Measurements from ENCODE around the gene C19orf67. TPM values are rescaled to one million over a fixed set of nuclear protein-coding genes. Genes with fewer than 3 reads are reported as not detected.

C19orf67 gene
- total RNA-seq, 2 experiments from 2014 or later, result 0.21 to 0.39 TPM

DNA sequence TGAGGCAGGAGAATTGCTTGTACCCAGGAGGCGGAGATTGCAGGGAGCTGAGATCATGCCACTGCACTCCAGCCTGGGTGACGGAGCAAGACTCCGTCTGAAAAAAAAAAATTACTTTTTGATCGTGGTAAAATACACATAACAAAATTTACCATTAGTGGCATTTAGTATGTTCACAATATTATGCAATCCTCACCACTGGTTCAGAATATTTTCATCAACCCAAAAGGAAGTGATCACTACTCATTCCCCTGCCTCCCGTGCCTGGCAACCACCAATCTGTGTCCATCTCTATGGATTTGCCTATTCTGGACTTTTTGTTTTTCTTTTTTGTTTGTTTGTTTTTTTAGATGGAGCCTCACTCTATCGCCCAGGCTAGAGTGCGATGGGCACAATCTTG is 22.5 kb downstream of the C19orf67 start:
- H3K9me3 Mint-ChIP-seq (ENCODE audit: low read depth), result no peaks in the 10 kb centered on the region
- CTCF ChIA-PET, result interaction anchor here (0.6 kb wide), 1 partner anchor 9 kb away, joined by 4 read pairs; no protein-coding TSS in a partner anchor
- H3K4me1 Mint-ChIP-seq, result peaks cover 10% of the 10 kb centered on the region
- POLR2A ChIA-PET, result no interaction called here
- H3K4me3 Mint-ChIP-seq, result no peak overlapping the region
- ATAC-seq, result no peak
- H3K36me3 Mint-ChIP-seq (ENCODE audit: low read depth), result no peaks in the 10 kb centered on the region
- intact Hi-C loops (cut with DNase I, micrococcal nuclease), result no loop called here
- DNase-seq, result no peak
- no peak overlapping the region for H3K27ac Mint-ChIP-seq
- peaks cover 24% of the 10 kb centered on the region for H3K27me3 Mint-ChIP-seq

DNA sequence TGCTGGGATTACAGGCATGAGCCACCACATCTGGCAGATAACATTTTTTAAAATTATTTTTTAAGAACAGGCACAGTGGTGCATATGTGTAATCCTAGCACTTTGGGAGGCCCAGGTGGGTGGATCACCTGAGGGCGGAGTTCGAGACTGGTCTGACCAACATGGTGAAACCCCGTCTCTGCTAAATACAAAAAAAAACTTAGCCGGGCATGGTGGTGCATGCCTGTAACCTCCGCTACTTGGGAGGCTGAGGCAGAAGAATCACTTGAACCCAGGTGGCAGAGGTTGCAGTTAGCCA is 23.1 kb downstream of the C19orf67 start:
- Mint-ChIP-seq H3K27me3 (peaks cover 27% of the 10 kb centered on the region), H3K27ac (no peak overlapping the region), H3K9me3 (ENCODE audit: low read depth) (no peaks in the 10 kb centered on the region), H3K4me1 (peaks cover 16% of the 10 kb centered on the region), H3K36me3 (ENCODE audit: low read depth) (no peaks in the 10 kb centered on the region), H3K4me3 (no peak overlapping the region)
- DNase-seq, result no peak
- intact Hi-C loops (cut with DNase I, micrococcal nuclease), result no loop called here
- ATAC-seq, result no peak
- ChIA-PET POLR2A (no interaction called here), CTCF (interaction anchor here (0.7 to 4.1 kb wide), 2 partner anchors 9 to 156 kb away, joined by 3 to 49 read pairs; partner anchors contain the start of gene MISP3)

GRCh38 chr19:14061751-14062557 is 23.6 kb downstream of the C19orf67 start, which contains the start of gene PALM3:
Gene PALM3 (minus strand): TSS chr19:14062076. CDS start chr19:14061980, 96 bp downstream.
- Mint-ChIP-seq H3K27ac (no peak within 1 kb of the TSS), H3K36me3 (ENCODE audit: low read depth) (no peaks in the 10 kb centered on the region), H3K4me3 (no peak within 1 kb of the TSS), H3K9me3 (ENCODE audit: low read depth) (no peaks in the 10 kb centered on the region), H3K27me3 (peaks cover 28% of the 10 kb centered on the region), H3K4me1 (peaks cover 16% of the 10 kb centered on the region)
- ChIA-PET CTCF (interaction anchor here (0.7 to 4.8 kb wide), 4 partner anchors 9 to 155 kb away, joined by 3 to 49 read pairs (median 19); partner anchors contain the start of gene MISP3), POLR2A (no interaction called here)
- DNase-seq (no peak), ATAC-seq (no peak)
- intact Hi-C loops (cut with DNase I, micrococcal nuclease), result no loop called here

DNA sequence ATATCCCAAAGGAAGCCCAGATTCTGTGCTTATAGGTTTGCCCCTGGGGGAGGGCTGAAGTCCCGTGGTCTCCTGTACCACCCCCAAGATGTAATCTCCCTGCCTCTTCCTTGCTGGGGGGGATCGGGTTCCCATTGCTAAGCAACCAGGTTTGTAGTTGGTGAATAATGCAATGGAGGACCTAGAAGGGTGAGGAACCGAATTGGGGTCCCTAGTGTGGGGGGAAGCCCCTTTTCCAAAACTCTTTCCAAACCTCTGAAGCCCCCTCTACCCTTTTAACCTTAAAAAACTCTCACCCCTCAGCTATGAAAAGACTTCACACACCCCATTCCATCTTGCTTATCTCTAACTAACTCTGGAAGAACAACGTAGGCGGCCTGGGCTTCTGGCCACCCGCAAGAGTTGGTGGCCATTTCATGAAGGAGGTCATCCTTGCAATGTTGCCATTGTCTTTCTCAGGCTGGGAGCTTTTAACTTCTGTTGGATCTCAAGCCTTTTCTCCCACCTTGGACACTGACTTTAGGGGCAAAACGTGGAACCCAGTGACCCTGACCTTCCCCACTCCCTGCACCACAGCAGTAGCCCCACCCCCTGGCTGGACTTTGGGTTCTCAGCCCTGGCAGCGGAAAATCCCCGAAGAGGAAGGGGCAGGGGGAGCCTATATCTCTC is 24.4 kb downstream of the C19orf67 start:
- Mint-ChIP-seq H3K27ac (no peak overlapping the region), H3K4me1 (peaks cover 16% of the 10 kb centered on the region), H3K27me3 (peaks cover 31% of the 10 kb centered on the region), H3K9me3 (ENCODE audit: low read depth) (no peaks in the 10 kb centered on the region), H3K4me3 (no peak overlapping the region), H3K36me3 (ENCODE audit: low read depth) (no peaks in the 10 kb centered on the region)
- intact Hi-C loops (cut with DNase I, micrococcal nuclease), result no loop called here
- DNase-seq (no peak), ATAC-seq (no peak)
- POLR2A ChIA-PET, result interaction anchor here (1.0 kb wide), 1 partner anchor 75 kb away, joined by 4 read pairs; the partner anchor contains the start of gene ASF1B
- CTCF ChIA-PET, result interaction anchor here (0.5 to 4.8 kb wide), 8 partner anchors 9 to 179 kb away, joined by 3 to 49 read pairs (median 4); partner anchors contain the start of gene MISP3

DNA sequence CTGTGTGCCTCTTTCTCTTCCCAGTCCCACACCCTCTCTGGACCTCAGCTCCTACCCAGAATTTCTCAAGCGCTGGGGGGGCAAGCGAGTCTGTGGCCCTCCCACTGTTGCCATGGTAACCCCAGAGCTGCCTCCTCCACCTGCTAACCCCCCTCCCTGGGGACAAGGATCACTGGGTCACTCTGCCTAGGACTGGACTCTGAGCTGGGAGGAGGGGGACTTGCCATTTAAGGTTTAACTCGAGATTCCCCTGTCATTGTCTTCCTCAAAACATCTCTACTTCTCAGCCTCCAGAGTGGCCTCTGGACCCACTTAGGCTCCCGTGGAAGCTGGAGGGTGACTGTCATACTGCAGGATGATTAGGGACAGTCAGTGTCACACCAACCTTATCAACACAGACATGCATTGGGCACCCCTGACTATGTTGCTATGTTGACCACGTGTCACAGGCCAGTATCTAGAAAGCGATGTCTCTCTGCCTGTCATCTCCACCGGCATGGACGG is 25.9 kb downstream of the C19orf67 start:
- CTCF ChIA-PET, result interaction anchor here (0.5 to 4.8 kb wide), 28 partner anchors 9 to 879 kb away, joined by 3 to 49 read pairs (median 4); partner anchors contain the start of genes ASF1B, IL27RA and MISP3
- intact Hi-C loops (cut with DNase I, micrococcal nuclease), result loop anchor here in 1 of 2 experiments (5.0 kb wide), 1 partner anchor 177 kb away; no protein-coding TSS in a partner anchor
- POLR2A ChIA-PET, result interaction anchor here (0.6 to 1.0 kb wide), 2 partner anchors 10 to 193 kb away, joined by 3 read pairs; no protein-coding TSS in a partner anchor
- Mint-ChIP-seq H3K27ac (no peak overlapping the region), H3K27me3 (peaks cover 31% of the 10 kb centered on the region), H3K4me1 (peaks cover 16% of the 10 kb centered on the region), H3K4me3 (no peak overlapping the region), H3K36me3 (ENCODE audit: low read depth) (no peaks in the 10 kb centered on the region), H3K9me3 (ENCODE audit: low read depth) (no peaks in the 10 kb centered on the region)
- DNase-seq (no peak), ATAC-seq (no peak)

GRCh38 chr19:14059093-14059480 is 26.5 kb downstream of the C19orf67 start:
- Mint-ChIP-seq H3K4me3 (peak overlapping the region; percentile 50), H3K36me3 (ENCODE audit: low read depth) (no peaks in the 10 kb centered on the region), H3K9me3 (ENCODE audit: low read depth) (no peaks in the 10 kb centered on the region), H3K27me3 (peaks cover 31% of the 10 kb centered on the region), H3K4me1 (peaks cover 16% of the 10 kb centered on the region), H3K27ac (no peak overlapping the region)
- ATAC-seq, result peak; percentile 59
- DNase-seq, result peak; percentile 77
- CTCF ChIA-PET, result interaction anchor here (0.5 to 4.8 kb wide), 25 partner anchors 8 to 878 kb away, joined by 3 to 49 read pairs (median 4); partner anchors contain the start of genes ASF1B, IL27RA and MISP3
- POLR2A ChIA-PET, result interaction anchor here (0.7 to 1.0 kb wide), 2 partner anchors 10 to 171 kb away, joined by 3 read pairs; no protein-coding TSS in a partner anchor
- intact Hi-C loops (cut with DNase I, micrococcal nuclease), result loop anchor here in 1 of 2 experiments (5.0 kb wide), 1 partner anchor 177 kb away; no protein-coding TSS in a partner anchor

- peaks cover 31% of the 10 kb centered on the region for H3K27me3 Mint-ChIP-seq
- intact Hi-C loops (cut with DNase I, micrococcal nuclease), result loop anchor here in 1 of 2 experiments (5.0 kb wide), 1 partner anchor 176 kb away; no protein-coding TSS in a partner anchor
Observed at GRCh38 chr19:14058182-14059092, 27.1 kb downstream of the C19orf67 start.

DNA sequence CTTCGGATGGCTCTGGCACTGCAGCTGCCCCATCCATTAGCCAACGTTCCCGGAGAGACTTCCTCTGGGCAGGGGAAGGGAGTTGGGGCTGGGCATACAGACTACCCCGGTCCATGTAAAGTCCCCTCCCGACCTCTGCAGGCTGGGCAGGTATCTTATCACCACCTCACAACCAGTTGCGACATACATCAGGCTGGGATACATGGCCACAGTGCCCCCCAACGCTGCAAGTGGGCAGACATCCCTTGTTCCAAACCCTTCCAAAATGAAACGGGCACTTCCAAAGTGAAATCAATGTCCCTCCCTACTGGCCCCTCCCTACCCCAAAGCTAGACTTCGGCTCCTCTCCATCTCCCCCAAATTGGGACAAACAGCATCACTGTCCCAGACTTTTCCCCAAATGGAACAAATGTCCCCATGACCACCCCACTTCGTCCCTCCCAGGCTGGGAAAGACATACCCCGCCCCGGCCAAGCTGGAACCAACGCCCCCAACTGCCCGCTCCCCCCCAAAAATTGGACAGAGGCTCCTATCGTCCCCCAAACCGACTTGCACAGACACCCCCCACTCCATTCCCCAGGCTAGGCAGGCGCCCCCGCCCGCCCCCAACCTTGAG is 28.7 kb downstream of the C19orf67 start:
- Mint-ChIP-seq H3K36me3 (ENCODE audit: low read depth) (peaks cover 13% of the 10 kb centered on the region), H3K27me3 (peaks cover 31% of the 10 kb centered on the region), H3K4me1 (peaks cover 16% of the 10 kb centered on the region), H3K9me3 (ENCODE audit: low read depth) (peaks cover 4% of the 10 kb centered on the region), H3K27ac (no peak overlapping the region), H3K4me3 (no peak overlapping the region)
- DNase-seq, result no peak
- no peak for ATAC-seq
- ChIA-PET POLR2A (interaction anchor here (0.7 kb wide), 1 partner anchor 223 kb away, joined by 3 read pairs; no protein-coding TSS in a partner anchor), CTCF (interaction anchor here (1.8 to 4.8 kb wide), 4 partner anchors 9 to 177 kb away, joined by 4 to 35 read pairs (median 8); partner anchors contain the start of genes IL27RA and MISP3)
- intact Hi-C loops (cut with DNase I, micrococcal nuclease), result loop anchor here in 1 of 2 experiments (5.0 kb wide), 1 partner anchor 175 kb away; no protein-coding TSS in a partner anchor

More at GRCh38 chr19:14058182-14059092, 27.1 kb downstream of the C19orf67 start:
- CTCF ChIA-PET, result interaction anchor here (0.6 to 4.8 kb wide), 18 partner anchors 8 to 310 kb away, joined by 3 to 49 read pairs (median 4); partner anchors contain the start of genes ASF1B, IL27RA and MISP3
- Mint-ChIP-seq H3K36me3 (ENCODE audit: low read depth) (no peaks in the 10 kb centered on the region), H3K4me3 (peak overlapping the region; percentile 50), H3K9me3 (ENCODE audit: low read depth) (no peaks in the 10 kb centered on the region), H3K27ac (no peak overlapping the region), H3K4me1 (peaks cover 16% of the 10 kb centered on the region)
- POLR2A ChIA-PET, result interaction anchor here (0.7 to 1.0 kb wide), 2 partner anchors 9 to 171 kb away, joined by 3 read pairs; no protein-coding TSS in a partner anchor
- DNase-seq, result no peak
- ATAC-seq, result no peak

DNA sequence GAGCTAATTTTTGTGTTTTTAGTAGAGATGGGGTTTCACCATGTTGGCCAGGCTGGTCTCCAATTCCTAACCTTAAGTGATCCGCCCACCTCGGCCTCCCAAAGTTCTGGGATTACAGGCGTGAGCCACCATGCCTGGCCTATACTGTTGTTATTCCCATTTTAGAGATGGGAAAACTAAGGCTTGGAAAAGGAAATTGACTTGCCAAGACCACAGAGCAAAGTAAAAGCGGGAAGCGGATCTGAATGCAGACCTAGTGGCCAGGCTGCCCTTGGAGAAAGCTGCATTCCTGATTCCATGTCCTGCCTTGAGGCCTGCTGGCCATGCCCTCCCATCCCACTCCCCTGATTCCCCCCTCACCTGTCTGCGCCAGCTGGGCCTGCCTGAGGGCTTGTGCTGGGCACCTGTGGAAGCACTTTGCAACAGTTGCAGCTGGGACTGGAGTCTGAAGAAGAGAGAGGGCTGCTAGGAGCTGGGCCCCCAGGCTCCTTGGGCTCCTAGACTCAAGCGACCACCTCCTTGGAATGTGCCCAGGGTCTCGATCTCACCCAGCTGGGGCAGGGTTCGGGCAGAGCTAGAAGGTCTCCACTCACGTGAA is 29.4 kb downstream of the C19orf67 start:
- peaks cover 27% of the 10 kb centered on the region for H3K27me3 Mint-ChIP-seq
- ChIA-PET POLR2A (interaction anchor here (0.6 kb wide), 1 partner anchor 132 kb away, joined by 3 read pairs; no protein-coding TSS in a partner anchor), CTCF (interaction anchor here (0.5 to 2.8 kb wide), 4 partner anchors 10 to 177 kb away, joined by 3 to 9 read pairs (median 5); partner anchors contain the start of genes IL27RA and MISP3)
- peaks cover 4% of the 10 kb centered on the region for H3K9me3 Mint-ChIP-seq (ENCODE audit: low read depth)
- no peak overlapping the region for H3K4me3 Mint-ChIP-seq
- no peak overlapping the region for H3K27ac Mint-ChIP-seq
- H3K36me3 Mint-ChIP-seq (ENCODE audit: low read depth), result peaks cover 17% of the 10 kb centered on the region
- ATAC-seq (no peak), DNase-seq (no peak)
- intact Hi-C loops (cut with DNase I, micrococcal nuclease), result loop anchor here in 1 of 2 experiments (5.0 kb wide), 1 partner anchor 174 kb away; no protein-coding TSS in a partner anchor
- H3K4me1 Mint-ChIP-seq, result peaks cover 16% of the 10 kb centered on the region

All from activated CD4-positive, alpha-beta T cell treated with anti-CD3 and anti-CD28 coated beads for 36 hours (primary cell).